Fibroblast of skin of scalp (primary cell): Measurements from ENCODE around the gene PLD4.
"Not testable (repeated sequence)": the region's sequence is repeated elsewhere in the genome, so short reads cannot be mapped to it uniquely, and the experiment has no call there.

Experiments used
- DNase-seq: peaks from one replicate; pipeline ENCODE4 v3.0.0-alpha.2; 2013

The PLD4 gene

DNA sequence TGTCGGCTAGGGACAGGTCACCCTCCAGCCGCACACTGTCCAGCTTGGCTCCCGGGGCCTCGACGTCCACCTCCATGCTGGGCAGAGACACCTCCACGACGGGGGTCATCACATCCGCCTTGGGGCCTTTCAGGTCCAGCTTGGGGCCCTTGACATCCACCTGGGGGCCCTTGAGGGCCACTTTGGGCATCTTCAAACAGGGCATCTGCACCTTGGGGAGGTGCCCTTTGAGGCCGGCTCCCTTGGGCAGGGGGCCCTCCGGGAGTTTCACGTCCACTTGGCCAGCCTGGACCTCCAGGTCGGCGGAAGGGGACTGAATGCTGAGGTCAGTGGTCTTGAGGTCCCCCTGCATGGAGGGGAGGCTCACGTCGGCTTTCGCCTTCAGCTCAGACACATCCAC lies 17.9 kb downstream of the PLD4 start:
- DNase-seq = no peak

- DNase-seq = not testable (repeated sequence)
Measured at GRCh38 chr14:104943216-104944015, 18.7 kb downstream of the PLD4 start.

DNA sequence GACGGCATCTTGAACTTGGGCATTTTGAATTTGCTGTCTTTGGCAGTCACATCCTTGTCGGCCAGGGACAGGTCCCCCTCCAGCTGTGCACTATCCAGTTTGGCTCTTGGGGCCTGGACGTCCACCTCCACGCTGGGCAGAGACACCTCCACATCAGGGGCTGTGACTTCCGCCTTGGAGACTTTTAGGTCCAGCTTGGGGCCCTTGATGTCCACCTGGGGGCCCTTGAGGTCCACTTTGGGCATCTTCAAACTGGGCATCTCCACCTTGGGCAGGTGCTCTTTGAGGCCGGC lies 19.3 kb downstream of the PLD4 start:
- not testable (repeated sequence) for DNase-seq

DNA sequence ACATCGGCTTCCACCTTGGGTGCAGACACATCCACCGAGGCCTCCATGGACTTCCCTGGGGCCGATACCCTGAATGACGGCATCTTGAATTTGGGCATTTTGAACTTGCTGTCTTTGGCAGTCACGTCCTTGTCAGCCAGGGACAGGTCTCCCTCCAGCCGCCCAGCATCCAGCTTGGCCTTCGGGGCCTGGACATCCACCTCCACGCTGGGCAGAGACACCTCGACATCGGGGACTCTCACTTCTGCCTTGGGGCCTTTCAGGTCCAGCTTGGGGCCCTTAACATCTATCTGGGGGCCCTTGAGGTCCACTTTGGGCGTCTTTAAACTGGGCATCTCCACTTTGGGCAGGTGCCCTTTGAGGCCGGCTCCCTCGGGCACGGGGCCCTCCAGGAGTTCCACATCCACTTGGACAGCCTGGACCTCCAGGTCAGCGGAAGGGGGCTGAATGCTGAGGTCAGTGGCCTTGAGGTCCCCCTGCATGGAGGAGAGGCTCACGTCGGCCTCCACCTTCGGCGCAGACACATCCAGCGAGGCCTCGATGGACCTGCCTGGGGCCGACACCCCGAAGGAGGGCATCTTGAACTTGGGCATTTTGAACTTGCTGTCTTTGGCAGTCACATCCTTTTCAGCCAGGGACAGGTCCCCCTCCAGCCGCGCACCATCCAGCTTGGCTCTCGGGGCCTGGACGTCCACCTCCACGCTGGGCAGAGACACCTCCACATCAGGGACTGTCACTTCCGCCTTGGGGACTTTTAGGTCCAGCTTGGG lies 19.9 kb downstream of the PLD4 start:
- not testable (repeated sequence) for DNase-seq

- not testable (repeated sequence) for DNase-seq
Measured at GRCh38 chr14:104945266-104945665, 20.6 kb downstream of the PLD4 start.

- not testable (repeated sequence) for DNase-seq
Measured at GRCh38 chr14:104945986-104946965, 21.6 kb downstream of the PLD4 start.

DNA sequence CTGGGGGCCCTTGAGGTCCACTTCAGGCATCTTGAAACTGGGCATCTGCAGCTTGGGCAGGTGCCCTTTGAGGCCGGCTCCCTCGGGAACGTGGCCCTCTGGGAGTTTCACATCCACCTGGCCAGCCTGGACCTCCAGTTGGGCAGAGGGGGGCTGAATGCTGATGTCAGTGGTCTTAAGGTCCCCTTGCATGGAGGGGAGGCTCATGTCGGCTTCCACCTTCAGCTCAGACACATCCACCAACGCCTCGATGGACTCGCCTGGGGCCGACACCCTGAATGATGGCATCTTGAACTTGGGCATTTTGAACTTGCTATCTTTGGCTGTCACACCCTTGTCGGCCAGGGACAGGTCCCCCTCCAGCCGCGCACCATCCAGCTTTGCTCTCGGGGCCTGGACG lies 22.5 kb downstream of the PLD4 start:
- not testable (repeated sequence) for DNase-seq

- DNase-seq = not testable (repeated sequence)
Measured at GRCh38 chr14:104947881-104948735, 23.4 kb downstream of the PLD4 start.

DNA sequence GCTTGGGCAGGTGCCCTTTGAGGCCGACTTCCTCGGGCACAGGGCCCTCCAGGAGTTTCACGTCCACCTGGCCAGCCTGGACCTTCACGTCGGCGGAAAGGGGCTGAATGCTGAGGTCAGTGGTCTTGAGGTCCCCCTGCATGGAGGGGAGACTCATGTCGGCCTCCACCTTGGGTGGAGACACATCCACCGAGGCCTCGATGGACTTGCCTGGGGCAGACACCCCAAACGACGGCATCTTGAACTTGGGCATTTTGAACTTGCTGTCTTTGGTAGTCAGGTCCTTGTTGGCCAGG lies 24.0 kb downstream of the PLD4 start:
- DNase-seq = no peak

DNA sequence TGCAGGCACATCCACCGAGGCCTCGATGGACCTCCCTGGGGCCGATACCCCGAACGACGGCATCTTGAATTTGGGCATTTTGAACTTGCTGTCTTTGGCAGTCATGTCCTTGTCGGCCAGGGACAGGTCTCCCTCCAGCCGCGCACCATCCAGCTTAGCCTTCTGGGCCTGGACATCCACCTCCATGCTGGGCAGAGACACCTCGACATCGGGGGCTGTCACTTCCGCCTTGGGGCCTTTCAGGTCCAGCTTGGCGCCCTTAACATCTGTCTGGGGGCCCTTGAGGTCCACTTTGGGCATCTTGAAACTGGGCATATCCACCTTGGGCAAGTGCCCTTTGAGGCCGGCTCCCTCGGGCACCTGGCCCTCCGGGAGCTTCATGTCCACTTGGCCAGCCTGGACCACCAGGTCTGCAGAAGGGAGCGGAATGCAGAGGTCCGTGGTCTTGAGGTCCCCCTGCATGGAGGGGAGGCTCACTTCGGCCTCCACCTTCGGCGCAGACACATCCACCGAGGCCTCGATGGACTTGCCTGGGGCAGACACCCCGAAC lies 24.8 kb downstream of the PLD4 start:
- not testable (repeated sequence) for DNase-seq

DNA sequence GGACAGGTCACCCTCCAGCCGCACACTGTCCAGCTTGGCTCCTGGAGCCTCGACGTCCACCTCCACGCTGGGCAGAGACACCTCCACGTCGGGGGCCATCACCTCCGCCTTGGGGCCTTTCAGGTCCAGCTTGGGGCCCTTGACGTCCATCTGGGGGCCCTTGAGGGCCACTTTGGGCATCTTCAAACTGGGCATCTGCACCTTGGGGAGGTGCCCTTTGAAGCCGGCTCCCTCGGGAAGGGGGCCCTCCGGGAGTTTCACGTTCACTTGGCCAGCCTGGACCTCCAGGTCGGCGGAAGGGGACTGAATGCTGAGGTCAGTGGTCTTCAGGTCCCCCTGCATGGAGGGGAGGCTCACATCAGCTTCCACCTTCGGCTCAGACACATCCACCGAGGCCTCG lies 25.3 kb downstream of the PLD4 start:
- no peak for DNase-seq

GRCh38 chr14:104950701-104951100 lies 26.0 kb downstream of the PLD4 start:
- not testable (repeated sequence) for DNase-seq

DNA sequence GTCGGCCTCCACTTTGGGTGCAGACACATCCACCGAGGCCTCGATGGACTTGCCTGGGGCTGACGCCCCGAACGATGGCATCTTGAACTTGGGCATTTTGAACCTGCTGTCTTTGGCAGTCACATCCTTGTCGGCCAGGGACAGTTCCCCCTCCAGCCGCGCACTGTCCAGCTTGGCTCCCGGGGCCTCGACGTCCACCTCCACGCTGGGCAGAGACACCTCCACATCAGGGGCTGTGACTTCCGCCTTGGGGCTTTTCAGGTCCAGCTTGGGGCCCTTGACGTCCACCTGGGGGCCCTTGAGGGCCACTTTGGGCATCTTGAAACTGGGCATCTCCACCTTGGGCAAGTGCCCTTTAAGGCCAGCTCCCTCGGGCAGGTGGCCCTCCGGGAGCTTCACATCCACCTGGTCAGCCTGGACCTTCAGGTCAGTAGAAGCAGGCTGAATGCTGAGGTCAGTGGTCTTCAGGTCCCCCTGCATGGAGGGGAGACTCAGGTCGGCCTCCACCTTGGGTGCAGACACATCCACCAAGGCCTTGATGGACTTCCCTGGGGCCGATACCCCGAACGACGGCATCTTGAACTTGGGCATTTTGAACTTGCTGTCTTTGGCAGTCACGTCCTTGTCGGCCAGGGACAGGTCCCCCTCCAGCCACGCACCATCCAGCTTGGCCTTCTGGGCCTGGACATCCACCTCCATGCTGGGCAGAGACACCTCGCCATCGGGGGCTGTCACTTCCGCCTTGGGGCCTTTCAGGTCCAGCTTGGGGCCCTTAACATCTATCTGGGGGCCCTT lies 27.4 kb downstream of the PLD4 start:
- not testable (repeated sequence) for DNase-seq

GRCh38 chr14:104953097-104953496 lies 28.4 kb downstream of the PLD4 start:
- no peak for DNase-seq

DNA sequence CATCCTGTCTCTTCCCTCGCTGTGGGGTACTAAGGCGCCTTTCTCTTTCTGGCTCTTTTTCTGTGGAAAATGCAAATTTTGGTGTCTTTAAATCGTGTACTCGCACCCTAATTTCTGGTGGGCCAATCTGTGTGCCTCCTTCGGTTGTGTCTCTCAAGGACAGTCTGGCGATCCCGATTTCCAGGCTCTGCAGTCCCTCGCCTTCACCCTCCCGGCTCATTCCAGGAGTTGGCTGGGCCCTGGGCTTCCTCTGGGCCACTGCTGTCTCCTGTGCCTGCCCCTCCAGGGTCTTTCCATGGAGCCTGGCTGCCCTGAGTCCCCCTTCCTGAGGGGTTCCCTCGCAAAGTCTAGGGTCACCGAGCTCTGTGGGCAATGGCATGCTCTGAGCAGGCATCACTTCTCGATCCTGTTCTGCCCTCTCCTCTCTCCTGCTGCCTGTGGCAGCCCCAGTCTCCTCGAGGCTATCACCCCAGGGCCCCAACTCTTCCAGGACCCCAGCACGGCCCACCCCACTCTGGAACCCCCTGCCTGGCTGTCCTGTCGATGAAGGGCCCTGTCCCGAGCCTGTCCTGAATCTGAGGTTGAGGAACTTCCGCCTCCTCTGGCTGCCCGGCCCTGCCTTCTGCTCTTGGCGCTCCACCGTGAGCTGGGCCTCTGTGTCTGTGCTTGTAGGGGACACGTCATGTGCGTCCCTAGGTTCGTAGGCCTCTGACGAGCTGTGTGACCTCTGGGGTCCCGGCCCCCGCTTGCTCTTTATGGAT lies 29.4 kb downstream of the PLD4 start:
- no peak for DNase-seq

DNA sequence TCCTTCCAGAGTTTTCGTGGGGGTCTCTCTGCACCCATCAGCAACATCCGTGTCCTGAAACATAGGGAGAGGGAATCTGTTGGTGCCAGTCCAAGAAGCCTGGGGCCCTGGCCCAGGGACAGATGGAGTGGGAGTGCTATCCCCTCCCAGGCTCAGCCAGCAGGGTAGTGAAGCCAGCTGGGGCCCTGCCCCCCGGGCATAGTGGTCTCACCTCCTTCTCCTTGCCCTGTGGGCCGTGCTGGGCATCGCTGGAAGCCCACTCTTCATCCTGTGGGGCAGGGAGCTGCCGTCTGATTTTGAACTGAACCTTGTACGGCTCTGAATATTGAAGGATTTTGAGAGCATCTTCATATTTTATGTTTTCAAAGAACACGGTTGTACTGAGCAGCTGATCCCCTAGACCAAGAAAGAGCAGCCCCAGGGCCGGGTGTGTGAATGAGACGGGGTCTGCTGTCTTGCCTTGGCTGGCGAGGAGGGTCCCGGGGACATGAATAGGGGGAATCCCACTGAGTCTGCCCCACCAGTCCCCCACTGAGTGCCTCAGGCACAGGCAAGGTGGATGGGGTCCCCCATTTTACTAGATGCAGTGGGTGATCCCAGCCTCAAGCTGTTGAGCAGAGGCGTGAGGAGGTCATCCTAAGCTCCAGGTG lies 30.2 kb downstream of the PLD4 start:
- DNase-seq = no peak

DNA sequence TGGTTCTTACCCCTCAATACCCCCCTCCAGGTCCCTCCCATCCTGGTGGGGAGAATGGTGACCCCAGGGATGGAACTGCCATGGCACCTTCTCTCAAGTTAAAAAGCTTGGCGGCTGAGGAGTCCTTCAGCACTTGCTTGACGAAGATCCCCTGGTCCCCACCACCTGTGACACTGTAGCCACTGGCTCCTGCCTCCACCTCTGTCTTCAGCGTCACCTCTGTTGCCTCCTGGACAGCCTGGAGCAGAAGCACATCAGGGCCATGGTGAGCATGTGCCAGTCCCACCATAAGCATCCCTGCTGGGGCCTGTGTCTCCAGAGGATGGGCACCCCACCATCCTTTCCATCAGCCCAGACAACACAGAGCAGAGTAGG lies 30.7 kb downstream of the PLD4 start:
- DNase-seq = no peak

- no peak for DNase-seq
Measured at GRCh38 chr14:104956290-104956890, 31.7 kb downstream of the PLD4 start.
